ENCODE data around the gene DNTT. TPM values are rescaled to one million over a fixed set of nuclear protein-coding genes. Genes with fewer than 3 reads are reported as not detected.

DNTT gene
- total and polyA plus RNA-seq, 9 of the 15 experiments (the other 6 are each of a cell fraction or from before 2014, with no cell fraction given): not detected

GRCh38 chr10:96306516-96306915, 2.3 kb downstream of the DNTT start:
- Histone ChIP-seq H3K4me2 (ENCODE audit: insufficient read depth, low read length) (no peak overlapping the region), H2AFZ (ENCODE audit: low read depth, low read length) (no peak overlapping the region), H3K27ac (ENCODE audit: extremely low read depth, low read depth, low read length) (no peak overlapping the region), H3K4me3 (no peak overlapping the region), H3K9me1 (ENCODE audit: control insufficient read depth, insufficient read depth, low read length) (no peaks in the 10 kb centered on the region), H3K27me3 (ENCODE audit: control insufficient read depth in 2 of 2, insufficient read depth in 2 of 2, low read length in 2 of 2) (peaks cover 0 to 6% of the 10 kb centered on the region in 2 experiments; a peak in 2 of 5 replicates), H3K4me1 (replicated peaks in 1 of 2; ENCODE audit: control insufficient read depth in 2 of 2, insufficient read depth in 2 of 2, low read length in 2 of 2) (no peaks in the 10 kb centered on the region), H3K9me3 (replicated peaks; ENCODE audit: control insufficient read depth, insufficient read depth, low read depth, low read length) (no peaks in the 10 kb centered on the region), H3K9ac (ENCODE audit: insufficient read depth in 1 of 2, low read depth in 2 of 2, low read length in 2 of 2) (no peak overlapping the region), H3K36me3 (ENCODE audit: control insufficient read depth, insufficient read depth, low read length) (no peaks in the 10 kb centered on the region), H4K20me1 (replicated peaks; ENCODE audit: control insufficient read depth, insufficient read depth, low read length) (no peaks in the 10 kb centered on the region), H3K79me2 (ENCODE audit: control insufficient read depth, insufficient read depth, low read length) (no peaks in the 10 kb centered on the region)
- POLR2A ChIA-PET: interaction anchor here (1.1 kb wide), 1 partner anchor 11 kb away, joined by 7 read pairs; no protein-coding TSS in a partner anchor
- 6% methylated on average over 8 of the region's 8 CpGs for WGBS (ENCODE audit: insufficient coverage, low coverage, missing lambda C conversion rate)
- FAIRE-seq: no peak
- DNase-seq (ENCODE audit: extremely low read depth in 1 of 4, low spot score in 3 of 4): no peak
- no TSS peak for BruUV-seq (replicated peaks)
- in situ Hi-C loops (cut with MboI) (no loop called here), intact Hi-C loops (cut with micrococcal nuclease) (no loop called here)
- no peak for ATAC-seq
- CTCF ChIA-PET (ENCODE audit: low intra/inter-chr PET ratio): no interaction called here
- TF ChIP-seq ZFPM2 (CRISPR knock-in tag; IDR thresholded peaks at IDR 0.05) (no peak), NONO (IDR thresholded peaks at IDR 0.05; ENCODE audit: low read depth in 2 of 2, low read length in 1 of 2) (no peak), FOXJ2 (tag; IDR thresholded peaks at IDR 0.05) (no peak), SMARCC2 (IDR thresholded peaks at IDR 0.05; ENCODE audit: low read depth) (no peak), ZNF253 (CRISPR knock-in tag; conservative IDR thresholded peaks at IDR 0.05) (no peak), NCOA1 (IDR thresholded peaks at IDR 0.05; ENCODE audit: low read depth) (no peak), ZBTB8A (IDR thresholded peaks at IDR 0.05; ENCODE audit: partially characterized antibody) (no peak), EGR1 (conservative IDR thresholded peaks at IDR 0.05) (no peak), ARID1B (IDR thresholded peaks at IDR 0.05) (no peak), SMARCB1 (IDR thresholded peaks at IDR 0.05; ENCODE audit: insufficient read length, low read depth) (no peak), ARID2 (IDR thresholded peaks at IDR 0.05) (no peak), CC2D1A (IDR thresholded peaks at IDR 0.05) (no peak), ZNF551 (CRISPR knock-in tag; IDR thresholded peaks at IDR 0.05) (no peak), CHD2 (IDR thresholded peaks at IDR 0.05; ENCODE audit: low read depth, low read length) (no peak), NELFE (IDR thresholded peaks at IDR 0.05; ENCODE audit: insufficient read depth, insufficient read length) (no peak), SAFB (IDR thresholded peaks at IDR 0.05; ENCODE audit: borderline replicate concordance, low read depth, low read length) (no peak)
- TF ChIP-seq, protein P1, sequence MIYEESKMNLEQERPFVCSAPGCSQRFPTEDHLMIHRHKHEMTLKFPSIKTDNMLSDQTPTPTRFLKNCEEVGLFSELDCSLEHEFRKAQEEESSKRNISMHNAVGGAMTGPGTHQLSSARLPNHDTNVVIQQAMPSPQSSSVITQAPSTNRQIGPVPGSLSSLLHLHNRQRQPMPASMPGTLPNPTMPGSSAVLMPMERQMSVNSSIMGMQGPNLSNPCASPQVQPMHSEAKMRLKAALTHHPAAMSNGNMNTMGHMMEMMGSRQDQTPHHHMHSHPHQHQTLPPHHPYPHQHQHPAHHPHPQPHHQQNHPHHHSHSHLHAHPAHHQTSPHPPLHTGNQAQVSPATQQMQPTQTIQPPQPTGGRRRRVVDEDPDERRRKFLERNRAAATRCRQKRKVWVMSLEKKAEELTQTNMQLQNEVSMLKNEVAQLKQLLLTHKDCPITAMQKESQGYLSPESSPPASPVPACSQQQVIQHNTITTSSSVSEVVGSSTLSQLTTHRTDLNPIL (CRISPR knock-in tag; IDR thresholded peaks at IDR 0.05): no peak
- TF ChIP-seq, protein P2, sequence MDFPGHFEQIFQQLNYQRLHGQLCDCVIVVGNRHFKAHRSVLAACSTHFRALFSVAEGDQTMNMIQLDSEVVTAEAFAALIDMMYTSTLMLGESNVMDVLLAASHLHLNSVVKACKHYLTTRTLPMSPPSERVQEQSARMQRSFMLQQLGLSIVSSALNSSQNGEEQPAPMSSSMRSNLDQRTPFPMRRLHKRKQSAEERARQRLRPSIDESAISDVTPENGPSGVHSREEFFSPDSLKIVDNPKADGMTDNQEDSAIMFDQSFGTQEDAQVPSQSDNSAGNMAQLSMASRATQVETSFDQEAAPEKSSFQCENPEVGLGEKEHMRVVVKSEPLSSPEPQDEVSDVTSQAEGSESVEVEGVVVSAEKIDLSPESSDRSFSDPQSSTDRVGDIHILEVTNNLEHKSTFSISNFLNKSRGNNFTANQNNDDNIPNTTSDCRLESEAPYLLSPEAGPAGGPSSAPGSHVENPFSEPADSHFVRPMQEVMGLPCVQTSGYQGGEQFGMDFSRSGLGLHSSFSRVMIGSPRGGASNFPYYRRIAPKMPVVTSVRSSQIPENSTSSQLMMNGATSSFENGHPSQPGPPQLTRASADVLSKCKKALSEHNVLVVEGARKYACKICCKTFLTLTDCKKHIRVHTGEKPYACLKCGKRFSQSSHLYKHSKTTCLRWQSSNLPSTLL (IDR thresholded peaks at IDR 0.05): no peak
- TF ChIP-seq, protein P3, sequence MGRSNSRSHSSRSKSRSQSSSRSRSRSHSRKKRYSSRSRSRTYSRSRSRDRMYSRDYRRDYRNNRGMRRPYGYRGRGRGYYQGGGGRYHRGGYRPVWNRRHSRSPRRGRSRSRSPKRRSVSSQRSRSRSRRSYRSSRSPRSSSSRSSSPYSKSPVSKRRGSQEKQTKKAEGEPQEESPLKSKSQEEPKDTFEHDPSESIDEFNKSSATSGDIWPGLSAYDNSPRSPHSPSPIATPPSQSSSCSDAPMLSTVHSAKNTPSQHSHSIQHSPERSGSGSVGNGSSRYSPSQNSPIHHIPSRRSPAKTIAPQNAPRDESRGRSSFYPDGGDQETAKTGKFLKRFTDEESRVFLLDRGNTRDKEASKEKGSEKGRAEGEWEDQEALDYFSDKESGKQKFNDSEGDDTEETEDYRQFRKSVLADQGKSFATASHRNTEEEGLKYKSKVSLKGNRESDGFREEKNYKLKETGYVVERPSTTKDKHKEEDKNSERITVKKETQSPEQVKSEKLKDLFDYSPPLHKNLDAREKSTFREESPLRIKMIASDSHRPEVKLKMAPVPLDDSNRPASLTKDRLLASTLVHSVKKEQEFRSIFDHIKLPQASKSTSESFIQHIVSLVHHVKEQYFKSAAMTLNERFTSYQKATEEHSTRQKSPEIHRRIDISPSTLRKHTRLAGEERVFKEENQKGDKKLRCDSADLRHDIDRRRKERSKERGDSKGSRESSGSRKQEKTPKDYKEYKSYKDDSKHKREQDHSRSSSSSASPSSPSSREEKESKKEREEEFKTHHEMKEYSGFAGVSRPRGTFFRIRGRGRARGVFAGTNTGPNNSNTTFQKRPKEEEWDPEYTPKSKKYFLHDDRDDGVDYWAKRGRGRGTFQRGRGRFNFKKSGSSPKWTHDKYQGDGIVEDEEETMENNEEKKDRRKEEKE (IDR thresholded peaks at IDR 0.05; ENCODE audit: borderline replicate concordance in 1 of 2, control insufficient read depth in 1 of 2, low read depth in 2 of 2, low read length in 1 of 2): no peak

Measured in K562 (cell line).